GM12891 (cell line): ENCODE measurements around the gene PDE1A.

Source experiments
- PAX5 ChIP-seq: IDR thresholded peaks from 2 replicates; pipeline ENCODE4 v1.6.1; 2011; ENCODE audit warnings: low read length, moderate library complexity, mild to moderate bottlenecking; ENCODE audit not compliant: insufficient read depth, severe bottlenecking
- POLR2A ChIP-seq: IDR thresholded peaks from 2 replicates; pipeline ENCODE4 v1.6.1; 2011; ENCODE audit warnings: low read depth, low read length, control low read depth
- POLR2AphosphoS5 ChIP-seq: IDR thresholded peaks from 2 replicates; pipeline ENCODE4 v1.6.1; 2011; ENCODE audit warnings: low read depth, low read length, control low read depth
- POU2F2 ChIP-seq: IDR thresholded peaks from 2 replicates; pipeline ENCODE4 v1.6.1; 2011; ENCODE audit warnings: low read depth, mild to moderate bottlenecking, control low read depth, low read length, moderate library complexity
- SPI1 ChIP-seq: IDR thresholded peaks from 2 replicates; pipeline ENCODE4 v1.6.1; 2011; ENCODE audit warnings: low read depth, low read length, control low read depth
- TAF1 ChIP-seq: IDR thresholded peaks from 2 replicates; pipeline ENCODE4 v1.6.1; 2011; ENCODE audit warnings: low read depth, low read length, control low read depth

GRCh38 chr2:182359027-182359989, 67.5 kb downstream of the PDE1A start:
- no peak for TF ChIP-seq POLR2A
- TF ChIP-seq POU2F2 = no peak
- TF ChIP-seq POLR2AphosphoS5 = no peak
- no peak for TF ChIP-seq SPI1
- no peak for TF ChIP-seq TAF1
- TF ChIP-seq PAX5 = no peak
